WTC11 (cell line): ENCODE data around the gene ASPHD1.

Source experiments
- CBFB ChIP-seq: sonication (generic); formaldehyde crosslinking; IDR thresholded peaks from 2 replicates; pipeline ENCODE4 v1.8.1; 2022; ENCODE audit warnings: mild to moderate bottlenecking, low read depth, missing genetic modification reagents
- CTCF ChIP-seq: fragments of 200-600 bp; IDR thresholded peaks from 2 replicates; pipeline ENCODE4 v1.8.0; 2022; ENCODE audit warnings: antibody characterized with exemption
- MAX ChIP-seq: sonication (generic); formaldehyde crosslinking; IDR thresholded peaks from 2 replicates; pipeline ENCODE4 v1.8.0; 2022; ENCODE audit warnings: mild to moderate bottlenecking, missing genetic modification reagents
- SMAD4 ChIP-seq: sonication (generic); formaldehyde crosslinking; IDR thresholded peaks from 2 replicates; pipeline ENCODE4 v1.8.0; 2022; ENCODE audit warnings: mild to moderate bottlenecking, missing genetic modification reagents
- TCF7 ChIP-seq: sonication (generic); formaldehyde crosslinking; IDR thresholded peaks from 2 replicates; pipeline ENCODE4 v1.8.0; 2022; ENCODE audit warnings: mild to moderate bottlenecking, low read depth, missing genetic modification reagents, moderate library complexity
- USF1 ChIP-seq: sonication (generic); formaldehyde crosslinking; IDR thresholded peaks from 2 replicates; pipeline ENCODE4 v1.8.0; 2022; ENCODE audit warnings: mild to moderate bottlenecking, missing genetic modification reagents
- USF2 ChIP-seq: sonication (generic); formaldehyde crosslinking; IDR thresholded peaks from 2 replicates; pipeline ENCODE4 v1.8.1; 2023; ENCODE audit warnings: mild to moderate bottlenecking, missing genetic modification reagents, moderate library complexity
- ZBTB43 ChIP-seq: sonication (generic); formaldehyde crosslinking; IDR thresholded peaks from 2 replicates; pipeline ENCODE4 v1.8.1; 2023; ENCODE audit warnings: mild to moderate bottlenecking, missing genetic modification reagents
- ZNF423 ChIP-seq: fragments of 250-450 bp; sonication (Bioruptor Pico); IDR thresholded peaks from 2 replicates; pipeline ENCODE4 v2.1.2; 2022; ENCODE audit warnings: mild to moderate bottlenecking, moderate library complexity

- TF ChIP-seq CTCF (no peak), ZNF423 (CRISPR knock-in tag) (no peak), USF1 (CRISPR knock-in tag) (no peak), USF2 (CRISPR knock-in tag) (no peak), CBFB (CRISPR knock-in tag) (no peak), TCF7 (CRISPR knock-in tag) (no peak), SMAD4 (no peak), ZBTB43 (CRISPR knock-in tag) (no peak), MAX (CRISPR knock-in tag) (no peak)
Observed at GRCh38 chr16:29892458-29892813, 7.9 kb upstream of the ASPHD1 start.
